DMS114 treated with DMSO at 0.1 percent for 48 hours (cell line): ENCODE data around the gene NDUFB3.

Experiments used
- DNase-seq: peaks from one replicate; lab custom pipeline; 2025; ENCODE audit not compliant: unreplicated experiment; lab: John Stamatoyannopoulos, UW

The NDUFB3 gene

GRCh38 chr2:201127570-201127969, 55.8 kb downstream of the NDUFB3 start:
- DNase-seq: no peak

- DNase-seq: no peak
Measured at GRCh38 chr2:201128033-201128432, 56.2 kb downstream of the NDUFB3 start.

GRCh38 chr2:201128933-201129505, 57.2 kb downstream of the NDUFB3 start:
- DNase-seq: no peak

GRCh38 chr2:201130524-201131186, 58.9 kb downstream of the NDUFB3 start:
- DNase-seq: no peak

- DNase-seq: no peak
Measured at GRCh38 chr2:201132518-201132917, 60.7 kb downstream of the NDUFB3 start.
